GM12874 (cell line): ENCODE measurements around the gene DAG1.

ENCODE experiments used
- TF ChIP-seq, protein P1 (sequence below): IDR thresholded peaks from 2 replicates; pipeline ENCODE4 v1.5.1; 2011; ENCODE audit warnings: low read depth, mild to moderate bottlenecking, control low read depth, low read length, moderate library complexity; ENCODE audit not compliant: insufficient read depth

Gene DAG1

DNA sequence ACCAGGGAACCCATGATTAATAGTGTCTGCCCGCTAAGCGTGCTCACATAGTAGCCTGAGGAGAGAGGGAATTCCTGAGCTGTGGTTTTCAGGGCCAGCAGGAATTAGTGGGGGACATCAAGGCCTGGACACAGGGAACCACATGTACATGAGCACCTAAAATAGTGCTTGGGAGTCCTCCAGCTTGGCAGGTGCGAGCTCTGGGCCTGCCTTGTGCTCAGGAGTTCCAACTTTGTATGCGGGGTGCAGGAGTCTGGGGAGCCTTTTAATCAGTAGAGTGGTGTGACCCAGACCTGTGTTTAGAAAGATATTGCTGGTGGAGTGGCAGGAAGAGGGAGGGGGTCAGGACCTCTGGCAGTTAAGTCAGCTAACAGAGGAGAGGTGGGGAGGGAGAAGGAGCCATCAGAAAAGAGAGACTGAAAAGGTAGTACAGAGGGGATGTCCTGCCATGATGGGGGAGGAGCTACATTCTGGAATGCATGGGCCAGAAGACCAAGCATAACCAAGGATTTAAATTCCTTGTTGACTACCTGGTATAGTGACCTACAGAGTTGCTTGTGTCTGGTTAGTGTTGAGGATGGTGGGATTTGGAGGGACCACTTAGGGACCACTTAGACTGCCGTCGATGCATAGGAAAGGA lies 1.9 kb downstream of the DAG1 start:
- TF ChIP-seq, protein P1, sequence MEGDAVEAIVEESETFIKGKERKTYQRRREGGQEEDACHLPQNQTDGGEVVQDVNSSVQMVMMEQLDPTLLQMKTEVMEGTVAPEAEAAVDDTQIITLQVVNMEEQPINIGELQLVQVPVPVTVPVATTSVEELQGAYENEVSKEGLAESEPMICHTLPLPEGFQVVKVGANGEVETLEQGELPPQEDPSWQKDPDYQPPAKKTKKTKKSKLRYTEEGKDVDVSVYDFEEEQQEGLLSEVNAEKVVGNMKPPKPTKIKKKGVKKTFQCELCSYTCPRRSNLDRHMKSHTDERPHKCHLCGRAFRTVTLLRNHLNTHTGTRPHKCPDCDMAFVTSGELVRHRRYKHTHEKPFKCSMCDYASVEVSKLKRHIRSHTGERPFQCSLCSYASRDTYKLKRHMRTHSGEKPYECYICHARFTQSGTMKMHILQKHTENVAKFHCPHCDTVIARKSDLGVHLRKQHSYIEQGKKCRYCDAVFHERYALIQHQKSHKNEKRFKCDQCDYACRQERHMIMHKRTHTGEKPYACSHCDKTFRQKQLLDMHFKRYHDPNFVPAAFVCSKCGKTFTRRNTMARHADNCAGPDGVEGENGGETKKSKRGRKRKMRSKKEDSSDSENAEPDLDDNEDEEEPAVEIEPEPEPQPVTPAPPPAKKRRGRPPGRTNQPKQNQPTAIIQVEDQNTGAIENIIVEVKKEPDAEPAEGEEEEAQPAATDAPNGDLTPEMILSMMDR: no peak

DNA sequence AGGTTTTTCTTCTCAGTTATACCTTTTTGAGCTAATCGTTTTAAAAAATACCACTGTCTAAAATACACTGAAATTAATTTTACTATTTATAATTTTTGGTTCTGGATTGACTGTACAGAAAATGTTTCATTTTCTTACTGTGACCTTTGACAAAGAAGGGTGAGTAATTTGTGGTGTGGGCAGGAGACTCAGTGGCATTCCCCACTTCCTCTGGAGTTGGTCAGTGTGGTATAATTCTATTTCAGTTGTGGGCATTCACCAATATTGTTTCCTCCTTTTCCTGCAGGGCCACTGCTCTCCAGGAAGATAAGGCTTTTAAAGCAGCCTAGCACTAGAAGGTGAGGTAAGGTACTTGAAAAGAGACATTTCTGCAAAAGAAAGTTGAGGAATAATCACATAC lies 6.5 kb downstream of the DAG1 start:
- TF ChIP-seq, protein P1: no peak

DNA sequence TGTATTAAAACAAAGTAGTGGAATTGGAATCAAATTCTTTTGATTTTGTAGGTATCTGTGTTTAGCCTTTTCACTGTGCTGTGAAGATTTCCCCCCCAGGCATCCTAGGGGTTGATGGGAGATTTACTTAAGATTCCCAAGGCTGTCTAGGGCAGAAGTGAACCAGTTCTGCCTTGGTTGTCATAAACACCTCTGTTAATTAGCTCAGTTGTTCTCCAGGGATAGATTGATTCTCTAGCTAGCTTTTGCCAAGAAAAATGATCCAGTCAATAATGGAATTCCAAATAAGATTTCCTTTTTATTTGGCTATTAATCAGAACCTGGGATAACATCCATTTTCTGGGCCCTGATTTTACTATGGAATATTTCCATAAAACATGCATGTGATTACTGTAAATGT lies 12.7 kb downstream of the DAG1 start:
- TF ChIP-seq, protein P1: no peak

DNA sequence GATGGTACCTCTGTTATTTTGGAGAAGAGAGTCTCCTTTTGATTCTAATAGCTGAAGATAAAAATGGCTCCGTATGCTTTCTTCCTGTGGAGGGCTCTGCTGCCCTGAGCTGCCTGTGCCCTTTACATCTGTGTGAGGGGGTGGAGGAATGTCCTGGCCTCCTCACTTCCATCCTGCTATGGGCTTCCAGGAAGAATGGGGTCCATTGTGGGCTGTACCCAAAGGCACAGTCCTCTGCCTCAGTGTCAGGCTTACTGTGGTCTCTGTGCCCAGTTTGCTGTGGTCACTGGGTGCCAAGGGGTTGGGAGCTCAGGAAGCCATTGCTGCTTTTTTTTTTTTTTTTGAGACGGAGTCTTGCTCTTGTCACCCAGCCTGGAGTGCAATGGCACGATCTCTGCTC lies 14.4 kb downstream of the DAG1 start:
- TF ChIP-seq, protein P1: no peak

DNA sequence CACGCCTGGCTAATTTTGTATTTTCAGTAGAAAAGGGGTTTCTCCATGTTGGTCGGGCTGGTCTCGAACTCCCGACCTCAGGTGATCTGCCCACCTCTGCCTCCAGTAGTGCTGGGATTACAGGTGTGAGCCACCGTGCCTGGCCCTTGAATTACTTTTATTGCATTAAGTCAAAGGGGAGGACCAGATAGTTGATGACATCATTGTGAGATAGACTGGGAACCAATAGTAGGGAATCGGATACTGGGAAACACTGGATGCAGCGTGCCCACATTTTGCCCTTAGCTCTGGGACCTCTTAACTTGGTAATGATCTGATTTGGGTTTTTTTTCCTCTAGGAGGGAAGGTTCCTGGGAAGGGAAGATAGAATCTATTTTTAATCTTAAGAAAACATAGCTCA lies 19.2 kb downstream of the DAG1 start:
- TF ChIP-seq, protein P1: no peak

DNA sequence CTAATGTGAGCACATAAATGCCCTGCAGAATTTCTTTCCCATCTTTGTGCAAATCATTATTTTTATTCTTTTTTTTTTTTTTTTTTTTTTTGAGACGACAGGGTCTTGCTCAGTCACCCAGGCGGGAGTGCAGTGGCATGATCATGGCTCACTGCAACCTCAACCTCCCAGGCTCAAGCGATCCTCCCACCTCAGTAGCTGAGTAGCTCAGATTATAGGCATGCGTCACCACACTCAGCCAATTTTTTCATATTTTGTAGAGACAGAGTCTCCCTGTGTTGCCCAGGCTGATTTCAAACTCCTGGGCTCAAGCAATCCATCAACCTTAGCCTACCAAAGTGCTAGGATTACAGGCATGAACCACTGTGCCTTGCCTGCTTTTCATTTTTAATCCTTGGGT lies 22.9 kb downstream of the DAG1 start:
- TF ChIP-seq, protein P1: no peak

DNA sequence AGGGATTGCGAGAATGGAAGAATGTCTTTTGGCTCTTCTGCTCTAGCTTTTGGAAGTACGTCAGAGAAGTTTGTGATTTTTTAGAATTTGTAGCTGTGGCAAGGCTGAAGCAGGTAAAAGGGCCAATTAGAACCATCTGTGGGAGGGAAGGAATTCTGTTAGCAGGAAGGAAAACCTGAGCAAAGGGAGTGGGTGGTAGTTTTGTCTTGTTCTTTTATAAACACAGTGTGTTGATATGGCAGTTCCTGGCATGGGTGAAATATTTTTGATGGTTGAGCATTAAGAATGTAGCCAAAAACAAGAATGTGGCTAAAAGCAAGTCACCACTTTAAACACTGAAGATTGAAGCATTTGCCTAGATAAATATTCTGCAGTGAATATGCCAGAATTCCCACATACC lies 23.8 kb downstream of the DAG1 start:
- TF ChIP-seq, protein P1: no peak
